Activated CD4-positive, alpha-beta T cell treated with anti-CD3 and anti-CD28 coated beads for 36 hours (primary cell): ENCODE measurements around the gene RASGRF2. TPM values are rescaled to one million over a fixed set of nuclear protein-coding genes. Genes with fewer than 3 reads are reported as not detected.
"Not testable (repeated sequence)": the region's sequence is repeated elsewhere in the genome, so short reads cannot be mapped to it uniquely, and the experiment has no call there.

Experiments
- ATAC-seq: fragments of 200-7000 bp; cut with Tn5 transposase; one replicate; pipeline ENCODE4 v1.10.0; 2021; ENCODE audit warnings: mild to moderate bottlenecking, moderate library complexity
- CTCF ChIA-PET: fragments of 350-600 bp; sonication (Branson Sonifier 250); formaldehyde crosslinking; loops from one replicate; lab custom pipeline; 2021; ENCODE audit warnings: antibody characterized with exemption; lab: Charles Lee
- POLR2A ChIA-PET: fragments of 350-600 bp; sonication (Branson Sonifier 250); formaldehyde crosslinking; loops from one replicate; lab custom pipeline; 2021; ENCODE audit warnings: antibody characterized with exemption, inconsistent platforms; lab: Charles Lee
- DNase-seq: peaks from one replicate; pipeline ENCODE4 v3.0.0-alpha.2; 2020
- H3K27ac Mint-ChIP-seq: one replicate; pipeline ENCODE4 v1.8.0; 2021; ENCODE audit warnings: mixed read lengths
- H3K27me3 Mint-ChIP-seq: one replicate; pipeline ENCODE4 v1.8.0; 2021; ENCODE audit warnings: mixed read lengths
- H3K36me3 Mint-ChIP-seq: one replicate; pipeline ENCODE4 v1.8.0; 2021; ENCODE audit warnings: low read depth, mixed read lengths
- H3K4me1 Mint-ChIP-seq: one replicate; pipeline ENCODE4 v1.8.0; 2021; ENCODE audit warnings: mixed read lengths
- H3K4me3 Mint-ChIP-seq: one replicate; pipeline ENCODE4 v1.8.0; 2021; ENCODE audit warnings: mild to moderate bottlenecking, moderate library complexity, mixed read lengths
- H3K9me3 Mint-ChIP-seq: one replicate; pipeline ENCODE4 v1.8.0; 2021; ENCODE audit warnings: low read depth, mixed read lengths
- intact Hi-C, 2 experiments: fragments of 100-400 bp; cut with DNase I in 1 of 2; cut with micrococcal nuclease in 1 of 2; formaldehyde crosslinking; loops; one replicate each; pipeline versions ENCODE4 v1.14.2 to v1.15.1; 2022 to 2024; cut with DNase I, micrococcal nuclease
- total RNA-seq, 2 experiments: library from RNA; stranded (reverse); gene quantifications; one replicate each; pipeline ENCODE4 v1.2.3, GENCODE V29; 2021

Gene RASGRF2
- total RNA-seq, 2 experiments from 2014 or later = 8.2 to 14.2 TPM

GRCh38 chr5:81038495-81038894 is 78.3 kb downstream of the RASGRF2 start:
- Mint-ChIP-seq H3K4me1 (peaks cover 8% of the 10 kb centered on the region), H3K4me3 (no peak overlapping the region)

GRCh38 chr5:81044868-81045267 is 84.7 kb downstream of the RASGRF2 start:
- no peak overlapping the region for H3K4me3 Mint-ChIP-seq
- DNase-seq (no peak), ATAC-seq (no peak)
- intact Hi-C loops = no loop called here
- ChIA-PET POLR2A (no interaction called here), CTCF (interaction anchor here (0.9 kb wide), 1 partner anchor 254 kb away, joined by 3 read pairs; no protein-coding TSS in a partner anchor)
- peaks cover 19% of the 10 kb centered on the region for H3K36me3 Mint-ChIP-seq
- peaks cover 23% of the 10 kb centered on the region for H3K4me1 Mint-ChIP-seq
- H3K9me3 Mint-ChIP-seq = no peaks in the 10 kb centered on the region
- no peak overlapping the region for H3K27ac Mint-ChIP-seq
- no peaks in the 10 kb centered on the region for H3K27me3 Mint-ChIP-seq

More at GRCh38 chr5:81038495-81038894, 78.3 kb downstream of the RASGRF2 start:
- ATAC-seq = no peak
- peaks cover 11% of the 10 kb centered on the region for H3K9me3 Mint-ChIP-seq
- peaks cover 4% of the 10 kb centered on the region for H3K36me3 Mint-ChIP-seq
- intact Hi-C loops = no loop called here
- no peak for DNase-seq
- no peaks in the 10 kb centered on the region for H3K27me3 Mint-ChIP-seq
- ChIA-PET POLR2A (no interaction called here), CTCF (no interaction called here)
- no peak overlapping the region for H3K27ac Mint-ChIP-seq

GRCh38 chr5:81045389-81045807 is 85.2 kb downstream of the RASGRF2 start:
- POLR2A ChIA-PET = no interaction called here
- intact Hi-C loops = no loop called here

GRCh38 chr5:81046041-81046440 is 85.9 kb downstream of the RASGRF2 start:
- Mint-ChIP-seq H3K4me3 (no peak overlapping the region), H3K27me3 (no peaks in the 10 kb centered on the region), H3K9me3 (no peaks in the 10 kb centered on the region), H3K36me3 (peaks cover 19% of the 10 kb centered on the region), H3K27ac (no peak overlapping the region), H3K4me1 (peaks cover 23% of the 10 kb centered on the region)
- DNase-seq = no peak
- POLR2A ChIA-PET = no interaction called here
- CTCF ChIA-PET = interaction anchor here (0.9 kb wide), 1 partner anchor 28 kb away, joined by 4 read pairs; no protein-coding TSS in a partner anchor
- no peak for ATAC-seq
- intact Hi-C loops = no loop called here

More at GRCh38 chr5:81045389-81045807, 85.2 kb downstream of the RASGRF2 start:
- Mint-ChIP-seq H3K36me3 (peaks cover 19% of the 10 kb centered on the region), H3K27me3 (no peaks in the 10 kb centered on the region), H3K27ac (no peak overlapping the region), H3K9me3 (no peaks in the 10 kb centered on the region), H3K4me1 (peaks cover 23% of the 10 kb centered on the region), H3K4me3 (no peak overlapping the region)
- no peak for ATAC-seq
- no peak for DNase-seq
- CTCF ChIA-PET = interaction anchor here (0.9 kb wide), 1 partner anchor 27 kb away, joined by 4 read pairs; no protein-coding TSS in a partner anchor

GRCh38 chr5:81052325-81052724 is 92.2 kb downstream of the RASGRF2 start:
- H3K4me1 Mint-ChIP-seq = peaks cover 2% of the 10 kb centered on the region
- H3K4me3 Mint-ChIP-seq = no peak overlapping the region
- CTCF ChIA-PET = interaction anchor here (0.7 to 1.0 kb wide), 2 partner anchors 43 to 99 kb away, joined by 3 read pairs; no protein-coding TSS in a partner anchor
- POLR2A ChIA-PET = no interaction called here
- intact Hi-C loops = no loop called here
- no peak for ATAC-seq
- H3K36me3 Mint-ChIP-seq = peaks cover 10% of the 10 kb centered on the region
- no peak for DNase-seq
- H3K27me3 Mint-ChIP-seq = no peaks in the 10 kb centered on the region
- H3K9me3 Mint-ChIP-seq = no peaks in the 10 kb centered on the region
- H3K27ac Mint-ChIP-seq = no peak overlapping the region

GRCh38 chr5:81053282-81053681 is 93.1 kb downstream of the RASGRF2 start:
- H3K27ac Mint-ChIP-seq, ATAC-seq, H3K4me3 Mint-ChIP-seq, H3K27me3 Mint-ChIP-seq, H3K9me3 Mint-ChIP-seq, intact Hi-C loops, DNase-seq, H3K4me1 Mint-ChIP-seq, POLR2A ChIA-PET: not testable (repeated sequence)
- CTCF ChIA-PET = interaction anchor here (1.0 kb wide), 1 partner anchor 100 kb away, joined by 3 read pairs; no protein-coding TSS in a partner anchor
- peaks cover 10% of the 10 kb centered on the region for H3K36me3 Mint-ChIP-seq

GRCh38 chr5:81058121-81058520 is 98.0 kb downstream of the RASGRF2 start:
- H3K9me3 Mint-ChIP-seq = no peaks in the 10 kb centered on the region
- no peaks in the 10 kb centered on the region for H3K27me3 Mint-ChIP-seq
- ChIA-PET CTCF (interaction anchor here (0.6 to 0.7 kb wide), 2 partner anchors 22 to 74 kb away, joined by 3 read pairs; no protein-coding TSS in a partner anchor), POLR2A (no interaction called here)
- no peak overlapping the region for H3K4me3 Mint-ChIP-seq
- intact Hi-C loops = no loop called here
- peaks cover 18% of the 10 kb centered on the region for H3K36me3 Mint-ChIP-seq
- H3K4me1 Mint-ChIP-seq = peaks cover 18% of the 10 kb centered on the region
- ATAC-seq = no peak
- DNase-seq = no peak
- no peak overlapping the region for H3K27ac Mint-ChIP-seq

- Mint-ChIP-seq H3K27ac (no peak overlapping the region), H3K36me3 (peaks cover 19% of the 10 kb centered on the region), H3K27me3 (no peaks in the 10 kb centered on the region), H3K4me1 (peaks cover 27% of the 10 kb centered on the region), H3K4me3 (no peak overlapping the region), H3K9me3 (peaks cover 2% of the 10 kb centered on the region)
- POLR2A ChIA-PET = no interaction called here
- DNase-seq (no peak), ATAC-seq (no peak)
- intact Hi-C loops = no loop called here
- CTCF ChIA-PET = interaction anchor here (0.9 kb wide), 1 partner anchor 8 kb away, joined by 3 read pairs; no protein-coding TSS in a partner anchor
Observed at GRCh38 chr5:81065492-81065891, 105.3 kb downstream of the RASGRF2 start.

GRCh38 chr5:81066102-81066501 is 105.9 kb downstream of the RASGRF2 start:
- H3K9me3 Mint-ChIP-seq = peaks cover 2% of the 10 kb centered on the region
- DNase-seq = no peak
- peaks cover 19% of the 10 kb centered on the region for H3K36me3 Mint-ChIP-seq
- H3K27me3 Mint-ChIP-seq = no peaks in the 10 kb centered on the region
- intact Hi-C loops = no loop called here
- H3K4me1 Mint-ChIP-seq = peaks cover 23% of the 10 kb centered on the region
- ChIA-PET POLR2A (no interaction called here), CTCF (no interaction called here)
- ATAC-seq = no peak
- no peak overlapping the region for H3K27ac Mint-ChIP-seq
- no peak overlapping the region for H3K4me3 Mint-ChIP-seq

GRCh38 chr5:81067406-81067805 is 107.2 kb downstream of the RASGRF2 start:
- ChIA-PET POLR2A (no interaction called here), CTCF (no interaction called here)
- ATAC-seq (no peak), DNase-seq (no peak)
- Mint-ChIP-seq H3K4me1 (peaks cover 21% of the 10 kb centered on the region), H3K27ac (no peak overlapping the region), H3K4me3 (no peak overlapping the region), H3K27me3 (no peaks in the 10 kb centered on the region), H3K9me3 (peaks cover 2% of the 10 kb centered on the region), H3K36me3 (peaks cover 19% of the 10 kb centered on the region)
- intact Hi-C loops = no loop called here

GRCh38 chr5:81068063-81068462 is 107.9 kb downstream of the RASGRF2 start:
- H3K4me3 Mint-ChIP-seq = no peak overlapping the region
- ATAC-seq (no peak), DNase-seq (no peak)
- CTCF ChIA-PET = no interaction called here
- no peak overlapping the region for H3K27ac Mint-ChIP-seq
- H3K27me3 Mint-ChIP-seq = no peaks in the 10 kb centered on the region
- H3K4me1 Mint-ChIP-seq = peaks cover 18% of the 10 kb centered on the region
- intact Hi-C loops = no loop called here
- POLR2A ChIA-PET = no interaction called here
- peaks cover 21% of the 10 kb centered on the region for H3K36me3 Mint-ChIP-seq
- peaks cover 2% of the 10 kb centered on the region for H3K9me3 Mint-ChIP-seq

- Mint-ChIP-seq H3K9me3 (peaks cover 2% of the 10 kb centered on the region), H3K27me3 (no peaks in the 10 kb centered on the region), H3K4me1 (peaks cover 18% of the 10 kb centered on the region), H3K36me3 (peaks cover 22% of the 10 kb centered on the region), H3K4me3 (no peak overlapping the region), H3K27ac (no peak overlapping the region)
- ChIA-PET CTCF (no interaction called here), POLR2A (no interaction called here)
- intact Hi-C loops = no loop called here
- ATAC-seq (no peak), DNase-seq (no peak)
Observed at GRCh38 chr5:81068635-81069034, 108.5 kb downstream of the RASGRF2 start.
